ENCODE measurements around the gene HES7.

DNA sequence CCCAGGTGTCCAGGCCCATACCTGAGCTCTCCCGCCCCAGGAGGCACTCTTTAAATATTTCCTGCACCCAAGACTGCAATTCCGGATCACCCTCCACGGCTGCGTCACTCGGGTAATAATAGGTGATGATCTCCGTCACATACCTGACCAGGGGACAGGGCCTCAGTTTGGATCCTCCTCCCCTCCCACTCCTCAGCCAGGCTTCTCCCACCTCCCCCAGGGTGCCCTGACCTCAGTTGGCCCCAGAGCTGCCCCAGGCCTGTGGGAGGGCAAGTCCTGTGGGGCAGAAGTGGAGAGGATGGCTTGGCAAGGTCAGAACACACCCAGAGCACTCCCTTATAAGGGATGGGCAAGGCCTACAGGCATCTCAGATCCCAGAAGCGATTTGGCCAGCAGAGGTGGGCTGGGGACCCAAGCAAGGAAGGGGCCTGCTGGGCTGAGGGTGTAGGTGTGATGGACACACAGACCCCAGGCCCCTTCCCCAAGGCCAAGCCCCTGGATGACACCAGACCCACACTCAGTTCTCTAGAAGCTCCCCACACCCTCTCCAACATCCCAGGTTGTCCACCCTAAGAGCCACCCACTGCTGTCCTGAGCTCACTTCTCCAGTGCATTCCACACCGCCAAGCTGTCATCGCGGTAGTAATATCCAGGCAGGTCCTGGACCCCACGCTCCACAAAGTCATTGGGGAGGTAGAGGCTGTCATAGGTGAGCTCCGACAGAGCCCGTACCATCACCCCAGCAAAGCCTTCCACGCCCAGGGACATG is 48.1 kb downstream of the HES7 start:
- no peak for TF ChIP-seq POLR2A (IDR thresholded peaks at IDR 0.05)
- TF ChIP-seq, protein P1, sequence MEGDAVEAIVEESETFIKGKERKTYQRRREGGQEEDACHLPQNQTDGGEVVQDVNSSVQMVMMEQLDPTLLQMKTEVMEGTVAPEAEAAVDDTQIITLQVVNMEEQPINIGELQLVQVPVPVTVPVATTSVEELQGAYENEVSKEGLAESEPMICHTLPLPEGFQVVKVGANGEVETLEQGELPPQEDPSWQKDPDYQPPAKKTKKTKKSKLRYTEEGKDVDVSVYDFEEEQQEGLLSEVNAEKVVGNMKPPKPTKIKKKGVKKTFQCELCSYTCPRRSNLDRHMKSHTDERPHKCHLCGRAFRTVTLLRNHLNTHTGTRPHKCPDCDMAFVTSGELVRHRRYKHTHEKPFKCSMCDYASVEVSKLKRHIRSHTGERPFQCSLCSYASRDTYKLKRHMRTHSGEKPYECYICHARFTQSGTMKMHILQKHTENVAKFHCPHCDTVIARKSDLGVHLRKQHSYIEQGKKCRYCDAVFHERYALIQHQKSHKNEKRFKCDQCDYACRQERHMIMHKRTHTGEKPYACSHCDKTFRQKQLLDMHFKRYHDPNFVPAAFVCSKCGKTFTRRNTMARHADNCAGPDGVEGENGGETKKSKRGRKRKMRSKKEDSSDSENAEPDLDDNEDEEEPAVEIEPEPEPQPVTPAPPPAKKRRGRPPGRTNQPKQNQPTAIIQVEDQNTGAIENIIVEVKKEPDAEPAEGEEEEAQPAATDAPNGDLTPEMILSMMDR (IDR thresholded peaks at IDR 0.05): no peak
- TF ChIP-seq EP300 (IDR thresholded peaks at IDR 0.05): no peak

Measured in sigmoid colon (tissue), 4 donors.